Measurements from ENCODE around the gene PPP1R12B. TPM values are rescaled to one million over a fixed set of nuclear protein-coding genes. Genes with fewer than 3 reads are reported as not detected.
"Not testable (repeated sequence)": the region's sequence is repeated elsewhere in the genome, so short reads cannot be mapped to it uniquely, and the experiment has no call there.

The PPP1R12B gene
- polyA plus RNA-seq, 2 donors: 7.5 to 14.7 TPM

DNA sequence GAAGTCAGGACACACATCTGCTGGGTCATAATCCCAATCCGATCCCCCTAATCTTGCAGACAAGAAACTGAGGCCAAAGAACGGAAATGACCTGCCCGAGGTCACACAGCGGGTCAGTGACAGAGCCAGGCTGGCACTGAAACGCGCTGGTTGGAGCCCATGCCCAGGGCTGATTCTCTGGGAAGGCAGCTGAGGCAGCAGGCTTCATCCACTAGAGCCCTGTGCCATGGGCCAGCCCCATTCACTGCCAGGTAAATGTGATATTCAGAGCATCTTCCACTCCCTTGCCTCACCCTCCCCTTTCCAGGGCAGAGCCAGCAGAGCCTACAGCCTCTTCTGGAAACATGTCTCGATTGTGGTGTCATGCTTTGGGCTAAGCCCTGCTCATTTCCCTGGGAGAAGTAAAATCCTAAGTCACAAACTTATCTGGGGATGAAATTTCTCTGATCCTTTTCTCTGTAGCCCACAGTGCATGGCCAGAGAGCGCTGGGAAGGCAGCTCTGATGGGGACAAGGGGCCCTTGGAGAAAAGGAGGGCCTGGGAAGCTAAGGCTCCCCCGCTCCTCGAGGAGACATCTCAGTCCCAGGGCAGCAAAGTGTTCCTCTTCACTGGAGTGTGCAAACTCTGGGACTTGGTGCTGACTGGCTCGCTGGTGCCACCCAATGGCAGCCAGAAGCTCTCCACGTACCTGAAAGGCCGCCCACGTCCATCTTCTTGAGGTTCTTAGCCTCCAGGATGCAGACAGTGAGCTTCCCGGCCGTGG is 251.4 kb downstream of the PPP1R12B start:
- WGBS, 2 donors: 43 to 49% methylated on average over 16 of the region's 16 CpGs
- Histone ChIP-seq H3K27me3 (ENCODE audit: control insufficient read depth in 1 of 2, insufficient read depth in 2 of 2, low read length in 2 of 2) (no peaks in the 10 kb centered on the region), H3K4me3 (ENCODE audit: low read depth in 1 of 2, low read length in 2 of 2) (no peak overlapping the region), H3K27ac (ENCODE audit: low read depth in 2 of 2, low read length in 1 of 2) (peak overlapping the region in 1 of 2 donors; percentile 47), H3K36me3 (ENCODE audit: control insufficient read depth in 2 of 2, insufficient read depth in 2 of 2, low read length in 1 of 2) (no peaks in the 10 kb centered on the region), H3K4me1 (ENCODE audit: control insufficient read depth in 2 of 2, insufficient read depth in 2 of 2, low read length in 1 of 2) (peaks cover 0 to under 1% of the 10 kb centered on the region in 2 donors), H3K9me3 (ENCODE audit: control insufficient read depth in 2 of 2, insufficient read depth in 1 of 2, low read depth in 1 of 2, low read length in 1 of 2) (no peaks in the 10 kb centered on the region)

GRCh38 chr1:202600432-202601041 is 252.0 kb downstream of the PPP1R12B start:
- Histone ChIP-seq H3K36me3 (ENCODE audit: control insufficient read depth in 2 of 2, insufficient read depth in 2 of 2, low read length in 1 of 2) (no peaks in the 10 kb centered on the region), H3K27ac (ENCODE audit: low read depth in 2 of 2, low read length in 1 of 2) (no peak overlapping the region), H3K9me3 (ENCODE audit: control insufficient read depth in 2 of 2, insufficient read depth in 1 of 2, low read depth in 1 of 2, low read length in 1 of 2) (no peaks in the 10 kb centered on the region), H3K4me3 (ENCODE audit: low read depth in 1 of 2, low read length in 2 of 2) (no peak overlapping the region), H3K27me3 (ENCODE audit: control insufficient read depth in 1 of 2, insufficient read depth in 2 of 2, low read length in 2 of 2) (no peaks in the 10 kb centered on the region), H3K4me1 (ENCODE audit: control insufficient read depth in 2 of 2, insufficient read depth in 2 of 2, low read length in 1 of 2) (no peaks in the 10 kb centered on the region)
- 77 to 83% methylated on average over 10 of the region's 10 CpGs for WGBS, 2 donors

DNA sequence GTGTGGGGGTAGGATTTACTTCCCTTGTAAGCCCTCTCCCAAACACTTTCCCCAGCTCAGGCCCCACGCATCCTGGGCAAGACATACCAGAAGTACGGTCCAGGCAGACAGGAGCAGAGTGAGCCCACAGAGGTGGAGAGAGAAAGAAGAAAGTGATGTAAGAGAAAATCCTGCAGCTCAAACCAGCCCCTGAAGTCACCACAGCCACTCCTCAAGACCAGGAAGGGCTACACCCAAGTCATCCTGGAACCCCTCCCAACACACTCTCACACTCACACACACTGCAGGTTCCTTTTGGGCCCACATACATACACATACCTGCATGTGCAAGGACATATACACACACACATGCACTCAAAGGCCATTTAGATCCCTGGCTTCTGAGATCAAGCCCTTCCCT is 254.9 kb downstream of the PPP1R12B start:
- no peak overlapping the region for H3K27ac ChIP-seq (ENCODE audit: low read depth in 2 of 2, low read length in 1 of 2)
- no peaks in the 10 kb centered on the region for H3K36me3 ChIP-seq (ENCODE audit: control insufficient read depth in 2 of 2, insufficient read depth in 2 of 2, low read length in 1 of 2)
- H3K9me3 ChIP-seq (ENCODE audit: control insufficient read depth in 2 of 2, insufficient read depth in 1 of 2, low read depth in 1 of 2, low read length in 1 of 2): no peaks in the 10 kb centered on the region
- 84 to 91% methylated on average over 2 of the region's 2 CpGs for WGBS, 2 donors
- H3K27me3 ChIP-seq (ENCODE audit: control insufficient read depth in 1 of 2, insufficient read depth in 2 of 2, low read length in 2 of 2): no peaks in the 10 kb centered on the region
- no peaks in the 10 kb centered on the region for H3K4me1 ChIP-seq (ENCODE audit: control insufficient read depth in 2 of 2, insufficient read depth in 2 of 2, low read length in 1 of 2)
- H3K4me3 ChIP-seq (ENCODE audit: low read depth in 1 of 2, low read length in 2 of 2): no peak overlapping the region

DNA sequence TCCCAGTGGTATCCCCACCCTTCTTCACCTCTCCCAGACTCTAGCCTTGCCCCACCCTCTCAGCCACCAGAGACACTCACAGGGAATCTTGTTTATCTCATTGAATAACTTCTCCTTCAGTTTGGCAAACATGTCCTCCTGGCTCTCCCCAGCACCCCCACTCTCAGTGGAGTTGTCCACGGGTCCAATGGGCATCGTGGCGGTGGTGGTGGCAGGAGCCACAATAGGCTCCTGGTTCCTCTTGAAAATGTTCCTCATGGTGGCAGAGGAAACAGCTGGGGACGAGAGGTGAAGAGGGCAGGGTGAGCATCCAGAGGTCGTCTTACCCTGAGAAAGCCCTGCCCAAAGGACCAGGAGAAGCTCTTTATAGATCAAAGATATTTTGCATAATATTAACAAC is 257.0 kb downstream of the PPP1R12B start:
- H3K27ac ChIP-seq (ENCODE audit: low read depth in 2 of 2, low read length in 1 of 2): no peak overlapping the region
- H3K4me1 ChIP-seq (ENCODE audit: control insufficient read depth in 2 of 2, insufficient read depth in 2 of 2, low read length in 1 of 2): no peaks in the 10 kb centered on the region
- H3K4me3 ChIP-seq (ENCODE audit: low read depth in 1 of 2, low read length in 2 of 2): no peak overlapping the region
- no peaks in the 10 kb centered on the region for H3K36me3 ChIP-seq (ENCODE audit: control insufficient read depth in 2 of 2, insufficient read depth in 2 of 2, low read length in 1 of 2)
- 83 to 84% methylated on average over 5 of the region's 5 CpGs for WGBS, 2 donors
- H3K27me3 ChIP-seq (ENCODE audit: control insufficient read depth in 1 of 2, insufficient read depth in 2 of 2, low read length in 2 of 2): no peaks in the 10 kb centered on the region
- H3K9me3 ChIP-seq (ENCODE audit: control insufficient read depth in 2 of 2, insufficient read depth in 1 of 2, low read depth in 1 of 2, low read length in 1 of 2): no peaks in the 10 kb centered on the region

- H3K9me3 ChIP-seq (ENCODE audit: control insufficient read depth in 2 of 2, insufficient read depth in 1 of 2, low read depth in 1 of 2, low read length in 1 of 2); H3K36me3 ChIP-seq (ENCODE audit: control insufficient read depth in 2 of 2, insufficient read depth in 2 of 2, low read length in 1 of 2); H3K4me1 ChIP-seq (ENCODE audit: control insufficient read depth in 2 of 2, insufficient read depth in 2 of 2, low read length in 1 of 2); H3K27ac ChIP-seq (ENCODE audit: low read depth in 2 of 2, low read length in 1 of 2); H3K4me3 ChIP-seq (ENCODE audit: low read depth in 1 of 2, low read length in 2 of 2); H3K27me3 ChIP-seq (ENCODE audit: control insufficient read depth in 1 of 2, insufficient read depth in 2 of 2, low read length in 2 of 2): not testable (repeated sequence)
- WGBS, 2 donors: 93 to 96% methylated on average over 3 of the region's 3 CpGs
These were observed 263.5 kb downstream of the PPP1R12B start for GRCh38 chr1:202612036-202612435.

GRCh38 chr1:202613571-202613970 is 265.1 kb downstream of the PPP1R12B start:
- 89 to 94% methylated on average over 4 of the region's 4 CpGs for WGBS, 2 donors
- H3K4me3 ChIP-seq (ENCODE audit: low read depth in 1 of 2, low read length in 2 of 2): no peak overlapping the region
- H3K36me3 ChIP-seq (ENCODE audit: control insufficient read depth in 2 of 2, insufficient read depth in 2 of 2, low read length in 1 of 2): no peaks in the 10 kb centered on the region
- H3K4me1 ChIP-seq (ENCODE audit: control insufficient read depth in 2 of 2, insufficient read depth in 2 of 2, low read length in 1 of 2): peaks cover 0 to 8% of the 10 kb centered on the region in 2 donors
- no peaks in the 10 kb centered on the region for H3K27me3 ChIP-seq (ENCODE audit: control insufficient read depth in 1 of 2, insufficient read depth in 2 of 2, low read length in 2 of 2)
- peaks cover 0 to 2% of the 10 kb centered on the region in 2 donors for H3K9me3 ChIP-seq (ENCODE audit: control insufficient read depth in 2 of 2, insufficient read depth in 1 of 2, low read depth in 1 of 2, low read length in 1 of 2)
- no peak overlapping the region for H3K27ac ChIP-seq (ENCODE audit: low read depth in 2 of 2, low read length in 1 of 2)

DNA sequence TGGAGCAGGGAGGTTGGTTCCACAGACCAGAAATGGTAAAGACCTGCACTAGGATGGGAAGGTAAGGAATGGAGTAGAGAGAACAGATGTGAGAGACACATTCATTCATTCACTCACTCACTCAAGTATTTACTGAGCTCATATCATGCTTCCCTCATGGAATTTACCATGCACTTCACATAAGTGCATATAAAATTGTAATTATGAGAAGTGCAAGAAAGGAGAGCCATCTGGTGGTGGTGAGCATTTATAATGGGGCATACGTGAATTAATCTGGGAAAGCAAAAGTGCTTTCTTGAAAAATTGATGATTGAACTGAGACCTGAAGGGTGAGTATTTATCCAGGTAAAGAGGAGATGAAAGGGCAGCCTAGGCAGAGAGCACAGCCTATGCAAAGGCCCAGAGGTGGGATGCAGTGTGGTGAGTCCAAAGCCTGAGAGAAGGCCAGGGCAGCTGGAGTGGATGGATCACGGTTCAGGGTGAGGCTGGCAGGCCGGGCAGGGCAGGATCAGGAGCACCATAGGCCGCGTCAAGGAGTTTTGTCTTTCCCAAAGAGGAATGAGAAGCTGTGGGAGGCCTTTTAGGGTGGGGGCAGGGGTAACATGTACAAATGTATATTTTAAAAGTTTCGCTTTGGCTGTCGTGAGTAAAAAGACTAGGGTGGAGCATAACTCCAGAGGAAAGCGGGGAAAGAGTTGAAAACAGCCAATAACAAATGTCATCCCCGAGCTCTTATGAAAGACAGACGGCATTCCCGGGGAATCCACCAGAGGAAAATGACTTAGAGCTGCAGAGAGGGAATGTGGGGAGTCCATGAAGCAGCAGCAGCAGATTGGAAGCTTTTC is 266.1 kb downstream of the PPP1R12B start:
- H3K27ac ChIP-seq (ENCODE audit: low read depth in 2 of 2, low read length in 1 of 2); H3K9me3 ChIP-seq (ENCODE audit: control insufficient read depth in 2 of 2, insufficient read depth in 1 of 2, low read depth in 1 of 2, low read length in 1 of 2); H3K27me3 ChIP-seq (ENCODE audit: control insufficient read depth in 1 of 2, insufficient read depth in 2 of 2, low read length in 2 of 2); H3K36me3 ChIP-seq (ENCODE audit: control insufficient read depth in 2 of 2, insufficient read depth in 2 of 2, low read length in 1 of 2); H3K4me3 ChIP-seq (ENCODE audit: low read depth in 1 of 2, low read length in 2 of 2): not testable (repeated sequence)
- WGBS, 2 donors: 68 to 77% methylated on average over 11 of the region's 11 CpGs
- peaks cover 0 to 11% of the 10 kb centered on the region in 2 donors for H3K4me1 ChIP-seq (ENCODE audit: control insufficient read depth in 2 of 2, insufficient read depth in 2 of 2, low read length in 1 of 2)

DNA sequence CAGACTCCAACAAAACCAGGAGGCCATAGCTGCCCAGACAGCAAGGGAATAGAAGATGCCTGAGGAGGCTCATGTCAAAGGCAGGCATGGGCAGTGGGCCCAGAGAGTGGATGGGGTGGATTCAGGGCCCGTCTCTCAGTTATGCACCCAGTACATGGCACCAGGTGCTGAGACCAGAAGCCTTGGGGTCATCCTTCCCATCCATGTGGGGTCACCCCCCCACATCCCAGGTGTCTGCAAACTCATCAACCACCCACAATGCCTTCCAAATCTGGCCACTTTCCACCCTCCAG is 266.7 kb downstream of the PPP1R12B start:
- not testable (repeated sequence) for H3K4me3 ChIP-seq (ENCODE audit: low read depth in 1 of 2, low read length in 2 of 2)

DNA sequence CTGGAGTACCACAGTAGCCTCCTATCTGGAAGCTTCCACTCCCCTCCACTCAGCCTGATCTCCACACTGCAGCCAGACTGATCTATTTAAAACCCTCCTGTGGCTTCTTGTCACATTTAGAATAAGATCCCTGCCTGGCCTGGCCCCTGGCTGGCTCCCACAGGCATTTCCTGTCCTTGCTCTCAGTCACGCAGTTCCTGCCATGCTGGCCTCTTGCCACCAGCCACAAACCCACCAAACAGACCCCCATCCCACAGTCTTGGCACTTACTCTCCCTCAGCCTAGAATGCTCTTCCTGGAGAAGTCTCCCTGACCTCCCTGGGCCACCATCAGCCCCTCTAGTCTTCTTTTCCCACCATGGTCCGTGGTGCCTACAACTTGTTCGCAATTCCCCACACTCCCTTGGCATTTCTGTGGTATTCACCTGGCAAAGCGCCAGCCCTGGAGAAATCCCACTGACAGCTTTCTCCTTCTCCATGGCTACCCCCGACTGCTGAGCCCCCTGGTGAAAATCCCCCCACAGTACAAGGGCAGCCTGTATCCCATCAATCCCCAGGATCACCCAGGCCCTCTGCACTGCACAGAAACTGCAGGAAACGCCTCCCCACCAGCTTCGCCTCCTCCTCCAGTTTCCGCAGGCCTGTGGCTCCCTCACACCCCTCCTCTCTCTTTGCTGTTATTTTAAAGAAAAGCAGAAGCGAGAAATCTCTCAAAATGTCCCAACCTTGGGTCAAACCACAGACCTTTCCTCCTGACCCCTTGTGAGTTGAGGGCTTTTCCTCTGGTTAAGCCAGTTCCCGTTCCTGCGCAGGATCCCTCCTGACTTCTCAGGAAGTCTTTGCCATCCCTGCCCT is 267.2 kb downstream of the PPP1R12B start:
- peaks cover 0 to 2% of the 10 kb centered on the region in 2 donors for H3K9me3 ChIP-seq (ENCODE audit: control insufficient read depth in 2 of 2, insufficient read depth in 1 of 2, low read depth in 1 of 2, low read length in 1 of 2)
- peaks cover 0 to 11% of the 10 kb centered on the region in 2 donors for H3K4me1 ChIP-seq (ENCODE audit: control insufficient read depth in 2 of 2, insufficient read depth in 2 of 2, low read length in 1 of 2)
- no peaks in the 10 kb centered on the region for H3K27me3 ChIP-seq (ENCODE audit: control insufficient read depth in 1 of 2, insufficient read depth in 2 of 2, low read length in 2 of 2)
- 47 to 57% methylated on average over 11 of the region's 11 CpGs for WGBS, 2 donors
- no peak overlapping the region for H3K4me3 ChIP-seq (ENCODE audit: low read depth in 1 of 2, low read length in 2 of 2)
- no peak overlapping the region for H3K27ac ChIP-seq (ENCODE audit: low read depth in 2 of 2, low read length in 1 of 2)
- no peaks in the 10 kb centered on the region for H3K36me3 ChIP-seq (ENCODE audit: control insufficient read depth in 2 of 2, insufficient read depth in 2 of 2, low read length in 1 of 2)

More for the DNA sequence above, 266.7 kb downstream of the PPP1R12B start:
- 50 to 65% methylated on average over 1 of the region's 1 CpG for WGBS, 2 donors
- not testable (repeated sequence) for H3K9me3 ChIP-seq (ENCODE audit: control insufficient read depth in 2 of 2, insufficient read depth in 1 of 2, low read depth in 1 of 2, low read length in 1 of 2); H3K27ac ChIP-seq (ENCODE audit: low read depth in 2 of 2, low read length in 1 of 2); H3K27me3 ChIP-seq (ENCODE audit: control insufficient read depth in 1 of 2, insufficient read depth in 2 of 2, low read length in 2 of 2); H3K36me3 ChIP-seq (ENCODE audit: control insufficient read depth in 2 of 2, insufficient read depth in 2 of 2, low read length in 1 of 2)
- H3K4me1 ChIP-seq (ENCODE audit: control insufficient read depth in 2 of 2, insufficient read depth in 2 of 2, low read length in 1 of 2): peaks cover 0 to 11% of the 10 kb centered on the region in 2 donors

Data from esophagus (tissue), 2 donors.